Erythroblast (primary cell): ENCODE data around the gene RNASE1.
A peak's percentile ranks its signal among the peaks of the same experiment; 100 is the strongest.

Experiments
- GATA1 ChIP-seq: IDR thresholded peaks from 2 replicates; pipeline ENCODE4 v1.6.1; 2011; ENCODE audit warnings: low read depth, mild to moderate bottlenecking, control low read depth, low read length, moderate library complexity
- POLR2A ChIP-seq: IDR thresholded peaks from 2 replicates; pipeline ENCODE4 v1.6.1; 2011; ENCODE audit warnings: mild to moderate bottlenecking, low read length

- TF ChIP-seq POLR2A (peak; percentile 69), GATA1 (peak; percentile 84)
These were observed 3.2 kb downstream of the RNASE1 start for GRCh38 chr14:20799456-20799891.
